Measurements from ENCODE around the gene ARHGAP22.

The ARHGAP22 gene

GRCh38 chr10:48572414-48572813 is 32.5 kb downstream of the ARHGAP22 start:
- TF ChIP-seq, protein P1, sequence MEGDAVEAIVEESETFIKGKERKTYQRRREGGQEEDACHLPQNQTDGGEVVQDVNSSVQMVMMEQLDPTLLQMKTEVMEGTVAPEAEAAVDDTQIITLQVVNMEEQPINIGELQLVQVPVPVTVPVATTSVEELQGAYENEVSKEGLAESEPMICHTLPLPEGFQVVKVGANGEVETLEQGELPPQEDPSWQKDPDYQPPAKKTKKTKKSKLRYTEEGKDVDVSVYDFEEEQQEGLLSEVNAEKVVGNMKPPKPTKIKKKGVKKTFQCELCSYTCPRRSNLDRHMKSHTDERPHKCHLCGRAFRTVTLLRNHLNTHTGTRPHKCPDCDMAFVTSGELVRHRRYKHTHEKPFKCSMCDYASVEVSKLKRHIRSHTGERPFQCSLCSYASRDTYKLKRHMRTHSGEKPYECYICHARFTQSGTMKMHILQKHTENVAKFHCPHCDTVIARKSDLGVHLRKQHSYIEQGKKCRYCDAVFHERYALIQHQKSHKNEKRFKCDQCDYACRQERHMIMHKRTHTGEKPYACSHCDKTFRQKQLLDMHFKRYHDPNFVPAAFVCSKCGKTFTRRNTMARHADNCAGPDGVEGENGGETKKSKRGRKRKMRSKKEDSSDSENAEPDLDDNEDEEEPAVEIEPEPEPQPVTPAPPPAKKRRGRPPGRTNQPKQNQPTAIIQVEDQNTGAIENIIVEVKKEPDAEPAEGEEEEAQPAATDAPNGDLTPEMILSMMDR (IDR thresholded peaks at IDR 0.05; ENCODE audit: low read depth, low read length) = no peak
- no peak overlapping the region for H3K4me3 ChIP-seq (ENCODE audit: low read depth, low read length)

DNA sequence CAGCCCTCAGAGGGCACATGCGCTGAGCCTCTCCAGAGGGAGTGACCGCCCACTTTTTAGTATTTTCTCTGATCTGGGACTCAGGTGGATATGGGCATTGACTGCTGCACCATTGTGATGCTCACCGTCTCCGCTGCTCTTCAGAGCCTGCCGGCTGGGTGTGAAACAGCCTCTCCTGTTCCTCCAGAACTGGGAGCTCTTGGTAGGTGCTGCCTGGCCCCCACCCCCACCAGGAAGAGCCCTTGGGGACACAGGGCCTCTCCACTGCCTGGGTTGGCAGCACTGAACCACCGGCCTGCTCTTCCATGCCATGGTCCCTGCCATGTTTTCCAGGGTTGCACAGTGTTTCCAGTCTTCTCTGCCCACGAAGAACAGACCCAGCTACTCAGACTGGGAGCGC is 36.3 kb downstream of the ARHGAP22 start:
- TF ChIP-seq, protein P1 (IDR thresholded peaks at IDR 0.05; ENCODE audit: low read depth, low read length) = no peak
- no peak overlapping the region for H3K4me3 ChIP-seq (ENCODE audit: low read depth, low read length)

- TF ChIP-seq, protein P1 (IDR thresholded peaks at IDR 0.05; ENCODE audit: low read depth, low read length) = no peak
- H3K4me3 ChIP-seq (ENCODE audit: low read depth, low read length) = no peak overlapping the region
Observed at GRCh38 chr10:48568131-48568530, 36.7 kb downstream of the ARHGAP22 start.

DNA sequence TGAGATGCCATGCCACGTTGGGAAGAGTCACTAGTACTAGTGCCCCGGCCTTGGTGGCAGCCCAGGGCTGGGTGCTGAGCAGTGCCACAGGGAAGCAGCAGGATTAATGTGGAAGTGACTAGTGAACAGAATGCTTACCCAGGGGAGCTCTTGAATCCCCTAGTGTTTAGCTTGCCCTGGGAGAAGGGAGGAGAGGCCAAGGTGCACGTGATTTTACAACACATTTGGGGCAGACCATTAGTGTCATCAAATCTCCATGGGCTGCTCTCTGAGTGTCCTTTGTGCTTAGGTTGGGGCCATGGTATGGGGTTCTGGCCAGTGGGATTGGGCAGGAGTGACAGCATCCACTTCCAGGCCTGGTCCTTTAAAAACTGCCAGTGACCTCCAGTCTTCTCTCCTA is 37.5 kb downstream of the ARHGAP22 start:
- TF ChIP-seq, protein P1 (IDR thresholded peaks at IDR 0.05; ENCODE audit: low read depth, low read length) = no peak
- no peak overlapping the region for H3K4me3 ChIP-seq (ENCODE audit: low read depth, low read length)

DNA sequence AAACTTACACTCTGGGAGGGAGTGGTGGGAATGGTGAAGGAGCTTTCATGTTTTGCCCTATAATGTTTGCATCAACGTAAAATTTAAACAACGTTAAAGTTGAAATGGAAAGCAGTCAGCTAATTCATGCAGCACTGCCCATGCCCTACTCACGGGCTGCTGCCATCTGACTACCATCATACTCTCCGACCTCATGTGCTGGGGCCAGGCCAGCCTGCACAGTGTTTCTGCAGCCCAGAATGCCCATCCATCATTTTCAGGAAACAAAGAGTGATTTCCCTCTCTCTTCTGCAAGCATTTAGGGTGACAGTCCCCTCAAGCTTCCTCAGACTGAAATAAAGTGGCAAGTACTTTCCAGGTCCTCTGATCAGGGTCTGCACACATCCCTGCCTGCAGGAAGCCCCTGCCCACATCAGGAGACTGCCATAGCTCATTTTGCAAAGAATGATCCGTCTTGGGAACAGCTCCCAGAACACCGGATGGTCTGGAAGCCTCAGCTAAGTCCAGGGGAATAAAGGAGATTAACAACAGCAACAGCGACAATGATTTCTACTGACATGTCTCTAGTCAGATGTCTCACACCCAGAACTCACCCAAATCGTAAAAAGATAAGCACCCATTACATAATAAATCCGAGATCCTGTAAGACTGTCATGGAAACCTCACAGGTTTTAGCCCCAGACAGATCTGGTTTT is 40.3 kb downstream of the ARHGAP22 start:
- H3K4me3 ChIP-seq (ENCODE audit: low read depth, low read length) = no peak overlapping the region
- TF ChIP-seq, protein P1 (IDR thresholded peaks at IDR 0.05; ENCODE audit: low read depth, low read length) = no peak

DNA sequence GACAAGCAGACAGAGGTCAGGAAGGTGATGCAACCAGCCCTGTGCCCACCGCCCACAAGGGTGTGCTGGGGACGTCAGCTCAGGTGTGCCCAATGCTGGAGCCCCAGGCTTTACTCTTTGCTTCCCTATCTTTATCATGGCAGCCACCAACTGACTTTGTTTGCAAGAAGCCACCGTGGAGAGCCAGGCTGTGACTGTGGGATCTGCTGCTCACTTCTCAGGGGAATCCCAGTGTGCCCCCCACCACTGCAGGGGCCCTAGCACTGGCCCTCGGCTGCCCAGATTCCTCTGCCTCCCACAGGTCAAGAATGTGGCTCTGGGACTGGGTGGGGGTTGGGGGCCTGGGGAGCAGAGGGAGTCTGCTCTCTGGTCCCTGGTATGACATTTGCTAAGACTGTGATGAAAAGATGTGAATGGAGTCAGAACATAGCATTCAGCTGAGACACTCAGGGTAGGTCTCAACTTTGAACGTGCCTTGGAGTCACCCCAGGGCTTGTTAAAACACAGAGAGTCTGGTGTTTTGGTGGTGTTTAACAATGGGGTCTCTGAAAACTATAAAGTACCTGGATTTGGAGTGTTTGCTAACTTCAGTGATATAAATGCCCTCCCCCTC is 47.3 kb downstream of the ARHGAP22 start:
- no peak overlapping the region for H3K4me3 ChIP-seq (ENCODE audit: low read depth, low read length)
- TF ChIP-seq, protein P1 (IDR thresholded peaks at IDR 0.05; ENCODE audit: low read depth, low read length) = no peak

DNA sequence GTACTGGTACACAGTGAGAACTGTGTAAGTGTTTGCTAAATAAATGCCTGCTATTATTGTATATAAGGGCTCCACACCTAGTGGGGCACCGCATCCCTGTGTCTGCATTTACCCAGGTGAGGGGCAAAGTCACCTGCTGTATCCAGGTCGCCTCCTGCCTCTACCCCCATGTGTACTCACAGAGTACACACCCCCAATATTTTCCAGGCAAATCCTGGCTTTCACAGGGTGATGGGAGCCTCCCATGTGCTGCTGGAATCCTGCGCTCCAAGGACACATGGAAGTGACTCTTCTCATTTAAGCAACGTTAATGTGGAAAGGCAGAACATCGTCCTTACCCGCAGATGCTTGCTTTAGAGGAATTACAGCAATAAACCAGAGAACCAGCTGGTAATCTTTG is 48.2 kb downstream of the ARHGAP22 start:
- TF ChIP-seq, protein P1 (IDR thresholded peaks at IDR 0.05; ENCODE audit: low read depth, low read length) = no peak
- H3K4me3 ChIP-seq (ENCODE audit: low read depth, low read length) = no peak overlapping the region
